ENCODE measurements around the gene ZFHX3.
A peak's percentile ranks its signal among the peaks of the same experiment; 100 is the strongest.

ZFHX3 gene

DNA sequence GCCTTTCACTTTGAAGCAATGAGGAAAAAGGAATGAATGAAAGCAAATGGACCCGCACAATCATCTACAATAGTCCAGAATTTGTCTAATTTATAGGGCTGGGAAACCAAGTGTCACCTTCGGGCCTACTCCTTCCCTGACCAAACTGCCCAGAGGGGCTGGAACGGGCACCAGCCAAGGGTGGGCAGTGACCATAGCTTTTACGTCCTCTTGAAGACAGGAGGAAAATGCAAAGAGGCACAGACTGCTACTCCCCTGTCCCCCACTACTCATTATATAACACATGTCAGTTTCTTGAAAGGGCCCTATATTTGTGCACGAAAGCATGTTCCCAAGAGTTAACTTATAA, 122.3 kb downstream of the ZFHX3 start:
- no peak for DNase-seq

DNA sequence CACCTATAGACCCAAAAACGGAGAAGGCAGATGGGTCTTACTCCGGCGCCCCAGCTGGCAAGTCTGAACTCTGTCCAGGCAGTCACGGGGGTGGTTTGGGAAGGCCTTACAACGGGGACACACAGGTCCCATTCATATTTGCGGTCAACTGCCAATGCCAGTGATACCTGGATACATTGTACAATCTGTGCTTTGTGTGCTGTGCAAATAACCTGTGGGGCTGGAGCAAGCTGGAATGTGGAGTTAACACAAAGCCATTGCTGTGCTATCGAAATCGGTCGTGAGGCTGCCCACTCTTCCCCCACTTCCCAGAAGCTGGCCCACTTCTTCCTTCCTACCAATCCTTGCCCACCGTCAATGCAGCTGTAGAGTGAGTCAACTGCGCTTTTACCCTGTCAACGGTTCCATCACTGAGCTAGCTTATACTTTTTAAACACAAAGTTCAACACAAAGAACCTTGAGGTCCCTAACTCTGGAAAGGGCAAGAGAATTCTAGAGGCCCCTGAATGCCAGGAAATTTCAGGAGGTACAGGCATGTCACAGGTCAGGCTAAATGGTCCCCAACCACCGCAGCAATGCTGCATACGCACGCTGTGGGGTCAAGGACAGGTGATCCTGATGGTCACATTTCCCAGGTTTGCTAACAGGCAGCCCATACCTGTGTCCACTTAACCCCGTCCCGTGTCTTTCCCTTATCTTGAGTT, 122.8 kb downstream of the ZFHX3 start:
- no peak for DNase-seq

DNA sequence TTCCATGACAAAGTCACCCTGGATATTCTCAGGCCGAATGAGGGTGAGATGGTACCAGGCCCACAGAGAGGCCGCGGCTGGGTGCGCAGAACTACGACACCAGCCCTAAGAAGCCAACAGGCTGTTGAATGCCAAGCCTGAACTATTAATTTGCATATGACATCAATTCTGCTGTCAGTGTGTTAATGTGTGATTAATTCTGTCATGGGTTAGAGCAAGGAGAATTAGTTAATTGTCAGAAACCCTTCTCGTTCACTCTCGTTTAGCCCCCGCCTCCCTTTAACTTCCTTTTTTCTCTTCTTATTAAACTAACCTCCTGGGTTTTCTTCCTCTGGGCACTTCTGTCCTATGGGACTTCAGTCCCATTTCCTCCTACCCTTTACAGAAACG, 123.4 kb downstream of the ZFHX3 start:
- DNase-seq, result no peak

DNA sequence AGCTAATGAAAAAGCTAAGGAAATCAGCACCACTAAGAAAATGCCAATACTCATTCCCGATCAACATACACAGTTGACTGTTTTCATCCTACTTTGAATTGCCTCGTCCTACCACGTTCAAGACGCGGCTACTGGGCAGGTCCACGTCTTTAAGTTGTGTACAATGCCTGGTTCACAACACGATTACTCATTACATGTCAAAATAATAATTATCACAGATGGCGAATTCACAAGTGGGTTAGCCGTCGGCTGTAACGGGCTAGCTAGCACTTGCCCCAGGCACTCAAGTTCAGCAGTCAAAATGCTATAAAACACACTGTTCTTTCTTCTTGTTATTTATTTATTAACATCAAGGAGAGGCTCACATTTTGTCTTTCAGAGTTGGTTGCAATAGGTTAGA, 124.2 kb downstream of the ZFHX3 start:
- no peak for DNase-seq

DNA sequence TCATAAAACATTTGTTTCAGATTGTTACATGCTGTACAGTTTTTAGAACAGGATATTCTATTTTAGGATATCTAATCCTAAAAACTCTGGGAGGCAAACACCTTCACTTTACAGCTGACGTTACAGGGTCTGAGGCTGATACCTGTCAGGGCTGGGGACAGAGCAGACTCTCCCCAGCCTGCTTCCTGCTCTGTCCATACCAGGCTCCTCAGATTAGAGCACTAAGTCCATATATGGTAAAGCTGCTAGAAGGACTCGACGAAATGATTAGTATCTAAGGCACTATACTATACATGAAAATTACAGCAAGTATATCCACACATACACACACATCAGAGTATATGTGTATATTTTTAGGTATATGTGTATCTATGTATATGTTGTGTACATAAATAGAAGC, 125.2 kb downstream of the ZFHX3 start:
- no peak for DNase-seq

DNA sequence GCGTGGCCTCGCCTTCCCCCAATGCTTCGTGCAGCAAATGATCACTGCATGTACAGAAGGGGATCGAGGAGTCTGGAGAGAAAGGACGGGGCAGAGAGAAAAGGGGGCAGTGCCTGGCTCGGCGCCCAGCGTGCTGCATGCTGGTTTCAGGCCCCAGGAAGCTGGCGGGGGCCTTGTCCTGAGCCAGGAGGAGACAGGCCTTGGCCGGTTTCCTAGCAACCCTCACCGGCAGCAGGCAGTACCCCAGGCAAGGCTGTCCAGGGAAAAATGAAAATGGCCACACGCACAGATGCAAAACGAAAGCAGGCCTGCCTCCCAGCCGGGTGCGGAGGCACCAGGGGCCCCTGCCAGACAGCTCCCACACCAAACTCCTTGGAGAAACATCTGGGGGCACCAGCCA, 126.3 kb downstream of the ZFHX3 start:
- no peak for DNase-seq

DNA sequence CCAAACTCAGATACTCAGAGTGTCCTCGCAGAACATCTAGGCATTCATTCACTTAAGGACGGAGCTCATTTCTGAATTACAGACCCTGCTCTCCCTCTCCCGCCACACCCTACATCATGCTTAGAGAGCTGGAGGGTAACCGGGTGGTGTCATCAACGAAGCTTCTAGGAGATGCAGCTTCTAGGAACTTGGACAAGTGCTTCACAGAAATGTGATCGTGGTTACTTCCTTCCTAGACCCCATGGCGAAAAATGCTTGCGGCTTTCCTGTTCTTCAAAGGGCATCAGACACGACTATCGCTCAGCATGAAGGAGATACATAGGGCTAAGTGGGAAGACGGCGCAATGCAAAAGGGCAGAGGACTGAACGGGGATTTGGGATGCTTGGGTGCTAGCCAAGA, 126.8 kb downstream of the ZFHX3 start:
- DNase-seq, result peak; percentile 34 to 58

DNA sequence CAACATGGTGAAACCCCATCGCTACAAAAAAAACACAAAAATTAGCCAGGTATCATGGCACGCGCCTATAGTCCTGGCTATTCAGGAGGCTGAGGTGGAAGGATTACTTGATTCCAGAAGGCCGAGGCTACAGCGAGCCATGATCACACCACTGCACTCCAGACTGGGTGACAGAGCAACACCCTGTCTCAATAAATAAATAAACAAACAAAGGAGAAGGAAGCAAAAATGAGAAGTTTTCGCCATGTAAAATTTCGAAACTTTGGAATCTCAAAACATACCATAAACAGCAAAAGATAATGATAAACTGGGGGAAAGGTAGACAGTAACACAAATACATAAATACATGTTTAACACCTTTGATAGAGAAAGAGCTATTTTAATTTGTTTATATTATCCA, 130.9 kb downstream of the ZFHX3 start:
- no peak for DNase-seq

DNA sequence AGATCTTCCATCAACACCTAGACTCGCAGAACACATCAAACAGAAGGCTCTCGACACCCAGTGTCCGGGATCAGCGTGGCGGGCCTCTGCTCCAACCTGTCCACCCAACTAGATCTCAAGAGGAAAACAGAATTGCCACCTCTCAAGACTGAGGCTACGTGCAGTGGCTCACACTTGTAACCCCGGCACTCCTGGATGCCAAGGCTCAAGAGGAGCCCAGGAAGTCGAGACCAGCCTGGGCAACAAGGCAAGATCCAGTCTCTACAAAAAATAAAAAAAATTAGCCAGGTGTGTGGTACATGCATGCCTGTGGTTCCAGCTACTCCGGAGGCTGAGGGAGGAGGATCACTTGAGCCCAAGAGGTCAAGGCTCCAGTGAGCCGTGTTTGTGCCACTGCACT, 132.6 kb downstream of the ZFHX3 start:
- no peak for DNase-seq

DNA sequence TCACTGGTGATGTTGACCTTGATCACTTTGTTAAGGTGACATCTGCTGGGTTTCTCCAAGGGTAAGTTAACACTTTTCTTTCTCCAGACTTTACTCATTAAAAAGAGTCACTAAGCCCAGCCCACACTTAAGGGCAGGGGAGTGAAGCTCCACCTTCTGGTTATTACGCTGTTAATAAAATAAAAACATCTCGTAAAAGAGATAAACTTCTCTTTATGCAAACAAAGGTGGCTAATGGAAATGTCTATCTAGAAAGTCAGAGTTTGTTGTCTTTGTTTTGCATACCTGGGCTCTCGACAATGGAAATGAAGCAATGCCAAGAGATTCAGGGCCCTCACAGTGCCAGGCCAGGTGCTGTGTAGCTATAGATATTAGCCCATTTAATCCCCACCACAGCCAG, 134.4 kb downstream of the ZFHX3 start:
- no peak for DNase-seq

DNA sequence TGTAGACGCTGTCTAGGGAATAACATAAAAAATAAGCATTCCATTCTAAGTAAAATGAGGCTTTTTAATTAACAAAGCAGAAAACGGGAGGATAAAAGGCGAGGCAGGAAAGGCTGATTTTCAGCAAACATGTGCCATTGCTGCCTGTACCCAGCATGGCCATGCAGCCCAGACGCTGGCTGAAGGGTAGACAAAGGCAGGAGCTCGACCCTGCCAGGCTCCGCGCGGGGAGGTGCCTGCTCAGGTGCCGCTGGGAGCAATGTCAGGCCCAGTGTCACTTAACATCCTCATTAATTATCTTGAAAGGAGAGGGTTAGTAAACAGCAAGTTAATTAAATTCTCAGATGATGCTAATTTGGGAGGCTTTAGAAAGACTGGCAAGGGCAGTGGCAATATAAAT, 136.0 kb downstream of the ZFHX3 start:
- DNase-seq, result no peak

DNA sequence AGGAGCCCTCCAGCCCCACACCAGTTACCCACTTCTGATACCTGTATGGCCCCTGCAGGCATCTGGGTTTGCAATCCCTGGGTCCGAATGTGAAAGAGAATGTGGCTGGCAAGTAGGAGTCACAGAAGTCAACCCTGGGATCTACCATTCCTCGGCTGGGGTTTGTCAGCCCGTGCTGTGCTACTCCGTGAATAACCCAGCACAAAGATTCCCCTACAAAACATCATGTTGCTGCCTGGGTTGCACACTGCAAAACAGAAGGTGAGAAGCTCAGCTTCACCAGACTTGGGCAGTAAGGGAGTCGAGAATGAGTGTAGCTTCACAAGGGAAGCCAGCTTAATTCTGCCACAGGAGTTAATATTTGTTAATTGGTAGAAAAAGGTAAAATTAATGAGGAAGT, 137.1 kb downstream of the ZFHX3 start:
- DNase-seq, result no peak

DNA sequence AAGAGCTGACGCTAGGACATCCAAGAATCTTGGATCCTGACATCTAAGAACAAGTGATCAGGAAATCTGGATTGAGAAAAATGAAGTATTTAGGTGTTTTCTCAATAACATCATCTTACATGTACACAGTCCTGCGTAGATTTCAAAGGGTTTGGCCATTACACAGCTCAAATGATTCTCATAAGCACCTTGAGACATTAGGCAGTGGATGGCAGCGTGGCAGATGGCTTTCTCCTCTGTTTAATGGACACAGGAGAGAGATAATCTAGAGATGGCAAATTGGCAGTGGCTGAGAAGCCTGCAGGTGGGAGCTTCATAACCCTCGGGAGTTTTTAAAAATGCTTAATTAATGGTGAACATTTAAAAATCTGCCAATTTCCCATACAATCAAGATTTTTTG, 137.5 kb downstream of the ZFHX3 start:
- DNase-seq, result no peak

DNA sequence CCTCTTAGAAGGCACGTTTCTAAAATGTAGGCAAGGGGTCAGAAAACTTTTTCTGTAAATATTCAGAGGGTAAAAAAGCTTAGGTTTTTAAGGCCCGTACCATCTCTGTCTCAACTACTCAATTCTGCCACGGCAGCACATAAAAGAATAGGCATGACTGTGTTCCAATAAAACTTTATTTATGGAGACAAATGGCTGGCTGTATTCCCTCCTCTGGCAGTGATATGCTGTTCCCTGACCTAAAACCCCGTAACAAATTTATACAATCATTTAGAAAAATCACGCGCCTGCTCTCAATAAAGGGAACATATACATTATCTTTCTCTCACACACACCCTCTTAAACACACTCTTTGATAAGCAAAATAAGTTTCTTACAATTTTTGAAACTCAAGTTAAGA, 138.7 kb downstream of the ZFHX3 start:
- DNase-seq, result no peak

DNA sequence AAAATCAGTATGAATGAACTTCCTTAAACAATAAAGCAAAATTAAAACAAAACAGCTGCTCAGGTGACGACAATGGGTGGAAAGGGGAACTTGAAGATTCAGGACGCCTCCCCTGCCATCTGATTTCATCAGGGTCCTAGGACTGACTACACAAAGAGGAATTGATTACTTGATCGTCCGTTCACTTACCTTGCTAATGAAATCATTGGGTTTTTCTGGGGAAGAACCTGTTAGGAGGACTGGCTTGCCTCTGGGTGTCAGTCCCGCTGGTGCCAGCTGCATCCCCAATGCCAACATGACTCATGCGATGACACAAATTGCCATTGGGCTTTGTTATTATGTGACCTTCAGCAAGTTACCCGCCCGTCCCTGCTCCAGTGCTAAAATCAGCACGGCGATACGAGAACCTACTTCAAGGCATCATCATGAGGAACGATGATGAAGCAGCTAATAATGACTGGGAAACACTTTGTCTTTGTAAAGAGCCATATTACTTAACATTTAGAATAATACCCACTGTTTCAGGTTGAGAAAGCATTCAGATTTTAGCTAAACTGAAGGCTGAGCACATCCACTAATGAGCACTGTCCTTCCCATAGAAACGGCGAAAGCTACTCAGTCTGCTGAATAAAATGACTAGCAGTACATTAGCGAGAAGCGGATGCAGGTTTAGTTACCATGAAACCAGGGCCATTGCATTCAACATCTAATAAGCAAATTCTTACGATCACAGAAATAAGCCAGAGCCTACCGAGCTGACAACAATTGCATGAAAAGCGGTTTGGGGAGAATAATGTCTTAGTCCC, 139.4 kb downstream of the ZFHX3 start:
- DNase-seq, result no peak

DNA sequence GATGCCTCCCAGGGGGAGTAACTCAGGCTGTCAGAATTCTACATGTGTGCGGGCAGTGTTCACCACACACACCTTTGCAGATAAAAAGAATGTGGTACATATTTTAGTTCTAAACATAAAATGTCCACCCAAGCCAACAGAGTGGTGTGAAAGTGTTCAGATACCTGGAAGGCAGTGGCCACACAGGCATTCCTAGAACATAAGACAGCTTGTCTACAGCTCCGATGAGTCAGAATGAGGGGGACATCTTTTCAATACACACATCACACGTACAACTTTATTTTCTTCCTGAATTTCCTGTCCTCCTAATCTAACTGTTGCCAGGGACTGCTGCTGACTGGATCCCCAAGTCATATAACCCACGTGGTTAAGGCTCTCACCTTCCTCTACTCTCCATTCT, 142.3 kb downstream of the ZFHX3 start:
- no peak for DNase-seq

DNA sequence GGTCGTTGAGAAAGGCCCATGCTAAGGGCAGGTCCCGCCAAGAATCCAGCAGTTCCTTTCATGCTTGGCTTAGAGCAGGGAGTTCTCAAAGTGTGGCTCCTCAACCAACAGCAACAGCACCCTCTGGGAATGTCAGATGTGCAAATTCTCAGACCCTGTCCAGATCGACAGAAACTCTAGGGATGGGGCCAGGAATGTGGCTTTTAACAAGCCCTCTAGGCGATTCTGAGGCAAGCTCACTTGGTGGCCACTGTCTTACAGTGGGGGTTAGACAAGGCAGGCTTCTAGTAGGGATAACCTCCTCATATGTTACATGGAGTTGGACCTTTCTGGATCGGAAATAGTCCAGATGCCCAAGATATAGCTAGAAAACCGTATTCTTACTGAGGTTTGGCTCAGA, 144.8 kb downstream of the ZFHX3 start:
- no peak for DNase-seq

DNA sequence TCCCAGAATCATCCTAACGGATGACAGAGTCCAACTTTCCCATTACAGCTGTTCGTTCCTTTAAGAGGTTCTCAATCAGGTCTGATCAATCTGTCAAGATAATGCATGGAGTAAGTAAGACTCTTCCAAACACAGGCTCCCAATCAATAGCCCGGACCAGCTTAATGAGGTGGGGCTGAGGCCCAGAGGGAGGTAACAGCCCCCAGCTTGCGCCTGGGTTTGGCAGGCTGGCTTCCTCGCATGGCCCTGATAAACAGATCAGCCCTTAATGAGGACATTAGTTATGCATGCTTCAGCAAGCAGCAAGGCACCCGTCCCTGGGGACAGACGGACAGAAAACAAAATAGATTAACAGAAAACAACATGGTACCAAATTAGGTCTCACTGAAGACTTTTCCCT, 145.7 kb downstream of the ZFHX3 start:
- no peak for DNase-seq

DNA sequence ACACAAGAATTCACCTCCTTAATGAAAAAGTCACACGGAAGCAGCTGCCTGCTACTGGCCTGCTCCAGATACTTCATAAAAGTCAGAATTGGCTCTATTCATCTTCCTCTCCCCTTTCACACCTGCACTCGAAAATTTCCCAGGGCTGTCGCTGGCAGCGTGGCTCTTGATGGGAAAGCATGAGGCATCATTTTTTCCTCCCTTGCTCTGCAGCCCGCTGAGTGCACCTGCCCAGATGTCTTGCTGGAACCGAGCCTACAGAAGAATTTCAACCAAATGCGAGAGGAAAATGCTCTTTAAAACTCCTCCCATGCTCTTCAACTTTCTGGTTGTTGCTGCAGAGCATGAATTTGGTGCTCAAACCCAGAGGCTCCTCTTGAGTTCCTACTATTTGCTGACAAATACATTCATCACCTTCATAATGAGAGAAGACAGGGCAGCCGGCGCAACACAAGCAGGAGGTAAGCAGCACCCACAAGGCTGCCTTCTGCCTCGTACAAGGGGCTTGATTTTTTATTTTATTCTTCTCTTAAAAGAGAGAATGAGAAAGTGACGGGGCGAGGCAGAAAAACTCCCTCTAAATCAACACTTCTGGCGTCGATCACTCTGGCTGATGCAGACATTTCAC, 146.8 kb downstream of the ZFHX3 start:
- DNase-seq, result no peak

DNA sequence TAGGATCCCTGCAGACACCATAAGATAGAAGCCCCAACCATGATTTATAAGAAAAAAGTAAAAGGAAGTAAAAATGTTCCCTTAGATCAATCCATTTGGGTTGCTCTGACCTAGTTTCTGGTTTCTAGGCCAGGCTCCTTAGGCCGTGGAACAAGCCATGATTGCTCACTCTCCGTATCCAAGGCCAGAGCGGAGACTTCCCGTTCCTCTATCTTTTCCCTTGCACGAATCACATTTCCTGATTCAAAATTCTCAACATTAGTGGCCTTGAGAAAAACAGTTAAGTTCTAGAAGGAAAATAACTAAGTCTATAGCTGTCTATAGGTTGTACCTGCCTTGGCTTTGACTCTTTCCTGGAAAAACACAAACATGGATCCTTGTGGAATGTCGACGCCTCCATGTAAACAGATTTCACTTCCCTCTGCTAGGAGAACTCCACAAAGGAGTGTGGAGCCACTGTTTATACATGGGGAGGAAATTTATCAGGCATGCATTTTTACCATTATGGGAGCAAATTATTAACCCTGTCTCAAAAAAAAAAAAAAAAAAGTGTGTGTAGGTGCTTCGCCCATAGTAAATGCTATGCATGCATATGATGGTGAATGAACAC, 149.6 kb downstream of the ZFHX3 start:
- DNase-seq, result no peak

DNA sequence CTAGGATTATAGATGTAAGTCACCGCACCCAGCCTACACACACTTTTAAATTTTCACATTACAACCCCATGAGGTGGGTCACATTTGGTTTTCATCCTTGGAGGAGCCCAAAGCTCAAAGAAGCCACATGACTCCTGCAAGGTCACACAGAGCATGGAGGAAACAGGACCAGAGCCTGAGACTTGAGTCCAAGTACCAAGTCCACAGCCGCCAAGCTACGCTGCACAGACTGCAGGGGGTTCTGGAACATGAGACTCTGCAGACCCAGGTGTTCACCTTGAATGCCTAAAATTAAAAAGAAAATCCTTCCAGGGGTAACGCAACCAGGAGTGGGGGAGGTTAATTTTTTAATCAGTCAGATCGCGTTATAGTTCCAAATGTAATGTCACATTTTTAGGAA, 150.2 kb downstream of the ZFHX3 start:
- DNase-seq, result no peak

DNA sequence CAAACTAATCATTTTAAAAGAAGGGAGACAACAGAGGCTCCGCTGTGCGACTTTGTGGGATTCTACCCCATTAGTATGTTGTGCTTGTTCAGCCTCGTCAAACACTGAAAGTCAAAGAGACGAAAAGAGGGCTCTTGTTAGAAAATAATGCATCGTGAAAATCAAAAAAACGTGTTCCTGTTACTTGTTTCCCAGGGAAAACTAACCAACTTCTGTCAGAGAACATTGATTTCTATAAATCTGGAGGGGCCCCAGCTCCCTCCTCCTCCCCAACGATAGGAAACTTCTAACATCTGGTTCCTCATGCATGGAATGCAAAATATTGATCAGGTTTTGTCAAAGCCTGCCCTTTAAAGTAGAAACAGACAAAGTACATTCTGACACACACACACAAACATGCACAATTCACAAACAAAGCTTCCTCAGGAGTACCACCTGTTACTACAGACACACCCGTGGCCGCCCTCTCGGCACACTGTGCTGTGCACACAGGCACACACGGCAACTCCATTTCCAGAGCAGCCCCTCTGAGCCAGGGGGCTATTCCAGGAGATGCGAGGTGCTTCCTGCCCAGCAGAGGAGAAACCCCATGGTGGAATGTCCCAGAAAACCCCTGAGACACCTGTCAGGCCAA, 151.3 kb downstream of the ZFHX3 start:
- no peak for DNase-seq

DNA sequence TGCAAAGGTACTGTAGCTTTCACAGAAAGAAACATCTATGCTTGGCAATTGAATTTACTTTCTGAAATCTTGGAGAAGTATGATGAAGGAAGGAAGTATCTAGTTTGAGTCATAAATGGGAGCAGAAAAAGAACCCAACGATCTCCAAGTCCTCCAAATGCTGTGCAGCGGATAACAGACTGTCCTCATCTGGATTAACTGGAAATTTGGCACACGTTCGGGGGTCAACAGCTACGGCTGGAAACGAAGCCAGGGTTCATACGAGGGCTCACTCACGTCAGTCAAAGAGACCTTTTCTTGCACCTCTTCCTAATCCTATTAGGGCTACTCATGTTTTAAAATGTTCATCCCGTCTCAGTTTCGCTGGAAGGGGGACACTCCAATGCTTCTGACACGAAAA, 152.0 kb downstream of the ZFHX3 start:
- DNase-seq, result no peak
